Glomerular visceral epithelial cell (primary cell): ENCODE measurements around the gene SYT13.

Experiments
- DNase-seq: peaks from one replicate; pipeline ENCODE4 v3.0.0-alpha.2; 2016; ENCODE audit errors: extremely low spot score

Gene SYT13

DNA sequence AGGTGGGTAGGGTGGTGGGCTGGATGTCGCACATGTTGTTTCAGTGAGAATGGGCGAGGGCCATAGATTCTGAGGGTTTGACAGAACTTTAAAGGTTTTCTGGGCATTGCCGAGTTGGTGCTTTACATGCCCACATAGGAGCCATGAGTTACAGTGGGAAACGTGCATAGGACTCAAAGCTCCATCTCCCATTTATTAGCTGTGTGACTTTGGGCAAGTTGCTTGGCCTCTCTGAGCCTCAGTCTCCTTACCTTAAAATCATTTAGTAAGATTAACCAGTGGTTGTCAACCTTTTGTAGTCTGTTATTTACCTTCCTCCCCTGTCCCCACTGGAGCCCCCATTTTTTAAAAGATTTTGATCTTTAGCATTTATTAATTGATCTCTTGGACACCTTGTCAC is 67.4 kb downstream of the SYT13 start:
- DNase-seq = no peak

DNA sequence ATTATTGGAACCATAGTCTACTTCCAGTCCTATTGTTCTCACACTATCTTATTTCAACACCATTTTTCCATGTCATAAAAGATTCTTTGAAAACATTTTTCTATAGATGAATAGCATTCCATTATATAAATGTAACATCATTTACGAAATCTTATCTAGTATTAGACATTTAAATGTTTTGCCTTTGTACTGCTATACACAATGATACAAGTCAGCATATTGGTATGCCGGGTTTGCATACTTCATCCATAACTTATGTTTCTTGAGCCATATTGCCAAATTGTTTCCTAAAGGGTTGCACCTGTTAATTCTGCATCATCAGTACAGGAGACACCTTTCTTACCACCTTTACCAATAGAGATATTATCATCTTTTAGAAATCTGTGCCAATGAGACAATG is 68.2 kb downstream of the SYT13 start:
- DNase-seq = no peak

DNA sequence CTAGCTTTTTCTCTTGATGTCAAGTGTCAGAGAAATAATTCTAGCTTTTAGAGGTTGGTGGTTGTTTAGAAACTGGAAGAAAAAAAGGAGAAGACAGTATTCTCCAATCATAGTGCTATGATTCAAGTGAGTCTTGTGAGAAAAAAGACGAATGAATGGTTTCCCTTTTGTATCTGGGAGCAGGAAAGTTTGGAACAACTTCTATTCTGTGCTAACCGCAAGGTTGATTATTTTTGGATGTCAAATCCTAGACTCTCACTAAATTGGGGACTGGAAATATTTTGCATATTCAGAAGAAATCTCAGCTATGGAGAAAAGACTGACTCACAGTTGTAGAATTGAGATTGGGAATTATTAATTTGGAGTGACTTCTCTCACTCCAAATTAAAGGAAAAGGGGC is 69.2 kb downstream of the SYT13 start:
- DNase-seq = no peak

DNA sequence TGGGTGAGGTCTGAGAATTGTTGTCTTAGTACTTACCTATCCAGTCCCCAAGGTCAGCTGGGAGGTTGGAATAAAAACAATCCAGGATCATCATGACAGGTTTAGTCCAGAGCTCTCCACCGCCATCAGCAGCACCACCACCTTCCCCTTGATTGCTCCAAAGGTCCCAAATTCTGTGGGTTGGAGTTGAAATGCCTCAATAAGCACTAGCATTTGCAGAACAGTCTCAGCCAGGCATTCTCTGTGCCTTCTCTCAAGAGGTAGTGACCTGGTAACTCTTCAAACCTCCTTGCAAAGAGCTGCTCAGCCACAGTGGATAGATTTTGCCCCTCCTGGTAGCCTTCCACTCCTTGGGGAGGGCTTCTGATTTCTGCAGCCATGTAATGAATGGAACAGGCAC is 70.1 kb downstream of the SYT13 start:
- DNase-seq = no peak

DNA sequence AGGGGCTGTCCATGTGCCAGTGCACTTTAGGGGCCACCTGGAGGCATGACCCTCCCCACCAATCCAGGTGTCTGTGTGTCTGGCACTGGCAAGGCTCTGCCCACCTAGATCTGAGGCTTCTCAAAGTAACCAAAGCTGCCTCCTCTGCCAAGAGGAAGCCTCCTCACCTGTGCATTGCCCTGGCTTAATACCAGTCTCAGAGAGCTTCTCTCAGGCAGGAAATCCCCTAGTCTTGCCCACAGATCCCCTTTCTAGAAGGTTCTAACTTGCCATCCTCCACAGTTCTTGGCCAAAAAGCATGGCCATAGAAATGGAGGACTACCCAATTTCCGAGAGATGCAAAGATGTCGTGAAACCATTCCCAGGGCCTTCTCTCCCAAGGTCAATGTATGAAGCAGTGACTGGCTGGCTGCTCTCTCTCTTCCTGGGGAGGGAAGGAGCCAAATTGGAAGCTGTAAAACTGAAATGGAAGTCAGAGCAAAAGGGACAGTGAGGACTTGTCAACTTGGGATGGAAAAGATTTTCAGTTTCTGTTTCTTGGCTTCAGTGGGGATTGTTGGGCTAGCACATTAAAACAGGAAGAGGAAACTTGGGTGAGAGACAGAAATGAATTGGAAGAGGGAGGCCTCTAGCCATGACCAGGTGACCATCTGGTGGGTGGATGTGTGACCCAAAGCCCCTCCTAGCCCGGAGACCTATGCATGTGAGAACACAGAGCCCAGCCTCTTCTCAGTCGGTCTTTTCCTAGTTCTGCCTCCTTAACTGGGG is 70.9 kb downstream of the SYT13 start:
- DNase-seq = no peak

DNA sequence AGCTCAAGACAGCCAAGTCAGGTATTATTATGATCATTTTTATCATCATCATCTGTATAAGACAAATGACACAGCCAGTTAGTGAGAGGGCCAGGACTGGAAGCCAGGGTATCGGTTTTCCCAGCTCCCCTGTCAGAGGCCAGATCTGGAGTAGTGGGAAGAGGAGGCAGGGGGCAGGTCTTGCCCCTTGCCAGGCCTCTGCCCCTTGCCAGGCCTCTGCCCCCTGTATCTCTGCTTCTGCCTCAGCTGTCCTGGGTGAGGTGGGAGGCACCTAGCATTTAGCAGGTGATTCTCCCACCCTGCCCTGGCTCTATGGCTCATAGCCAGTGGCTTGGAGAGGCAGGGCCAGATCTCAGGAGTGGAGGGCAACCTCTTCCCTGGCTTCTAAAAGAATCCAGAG is 72.4 kb downstream of the SYT13 start:
- DNase-seq = no peak

DNA sequence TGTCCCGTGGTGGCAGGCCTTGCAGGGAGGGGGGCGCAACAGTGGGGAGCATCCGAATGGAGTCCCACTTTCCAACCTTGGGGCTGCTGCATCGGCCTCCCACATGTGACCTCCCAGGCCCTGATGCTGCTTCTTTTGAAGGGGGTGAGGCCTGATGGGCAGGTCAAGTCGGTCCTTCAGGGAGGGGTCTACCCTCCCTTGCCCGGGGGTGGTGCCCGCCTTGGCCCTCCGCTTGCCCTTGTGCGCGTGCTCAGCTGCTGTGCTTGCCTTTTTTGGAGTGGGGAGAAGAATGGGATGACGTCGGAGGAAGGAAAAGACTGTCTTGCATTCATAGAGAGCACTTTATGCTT is 72.8 kb downstream of the SYT13 start:
- DNase-seq = no peak

DNA sequence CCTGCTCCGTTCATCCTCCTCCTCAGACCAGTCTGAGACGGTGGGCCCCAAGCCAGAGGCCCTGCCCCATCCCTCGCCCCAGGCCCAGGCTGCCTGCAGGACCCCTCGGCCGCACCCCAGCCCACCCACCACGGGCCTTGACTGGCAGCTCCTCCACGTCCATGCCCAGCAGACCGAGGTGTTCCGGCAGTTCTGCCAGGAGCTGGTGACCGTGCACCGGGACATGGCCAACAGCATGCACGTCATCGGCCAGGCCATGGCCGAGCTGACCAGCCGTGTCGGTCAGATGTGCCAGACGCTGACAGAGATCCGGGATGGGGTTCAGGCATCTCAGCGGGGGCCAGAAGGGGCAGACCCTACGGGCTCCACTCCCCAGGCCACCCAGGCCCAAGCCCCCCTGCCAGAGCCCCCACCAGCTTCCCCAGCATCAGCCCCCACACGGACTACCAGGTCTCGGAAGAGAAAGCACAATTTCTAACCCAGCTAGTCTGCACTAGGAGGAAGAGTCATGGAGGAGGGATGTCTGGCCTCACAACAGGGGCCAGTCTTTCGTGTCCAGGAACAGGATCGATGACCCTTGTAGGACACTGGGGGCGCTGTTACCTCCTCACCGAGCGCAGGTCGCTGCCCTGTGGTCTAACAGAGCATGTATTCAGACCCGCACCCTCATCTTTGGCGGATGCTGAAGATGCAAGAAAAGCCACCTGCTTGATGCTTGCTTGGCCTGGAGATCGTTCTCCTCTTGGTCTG is 73.4 kb downstream of the SYT13 start:
- DNase-seq = no peak

DNA sequence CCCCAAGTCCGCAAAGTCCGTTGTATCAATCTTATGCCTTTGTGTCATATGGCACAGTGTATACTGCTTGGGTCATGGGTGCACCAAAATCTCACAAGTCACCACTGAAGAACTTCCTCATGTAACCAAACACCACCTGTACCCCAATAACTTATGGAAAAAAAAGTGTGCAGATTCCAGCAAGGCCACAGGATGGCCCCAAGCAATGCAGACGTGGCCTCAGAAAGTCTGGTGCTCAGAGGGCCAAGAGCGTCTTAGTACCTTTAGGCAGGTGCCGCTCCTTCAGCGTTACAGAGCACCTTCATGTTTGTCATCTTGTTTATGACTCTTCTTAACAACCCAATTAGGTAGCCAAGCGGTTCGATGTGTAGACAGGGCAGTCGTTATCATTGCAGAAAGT is 74.4 kb downstream of the SYT13 start:
- DNase-seq = peak; percentile 1

DNA sequence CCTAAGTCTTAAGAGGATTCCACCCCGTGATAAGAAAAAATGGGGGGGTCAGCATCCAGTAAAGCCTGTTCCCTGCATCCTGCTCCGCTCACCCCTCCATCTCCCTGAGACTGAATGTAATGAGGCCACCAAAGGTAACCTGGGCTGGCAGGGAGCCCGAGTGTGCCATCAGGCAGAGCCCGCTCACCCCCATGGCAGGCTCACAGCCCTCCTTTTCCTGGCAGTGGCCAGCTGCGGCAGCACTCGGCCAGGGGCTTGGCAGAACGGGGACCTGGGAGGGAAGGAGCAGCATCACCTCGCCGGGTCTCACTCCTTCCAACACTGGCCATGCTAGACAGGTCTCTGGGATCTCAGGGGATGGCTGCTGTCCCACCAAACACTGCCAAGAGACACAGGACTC is 75.3 kb downstream of the SYT13 start:
- no peak for DNase-seq

DNA sequence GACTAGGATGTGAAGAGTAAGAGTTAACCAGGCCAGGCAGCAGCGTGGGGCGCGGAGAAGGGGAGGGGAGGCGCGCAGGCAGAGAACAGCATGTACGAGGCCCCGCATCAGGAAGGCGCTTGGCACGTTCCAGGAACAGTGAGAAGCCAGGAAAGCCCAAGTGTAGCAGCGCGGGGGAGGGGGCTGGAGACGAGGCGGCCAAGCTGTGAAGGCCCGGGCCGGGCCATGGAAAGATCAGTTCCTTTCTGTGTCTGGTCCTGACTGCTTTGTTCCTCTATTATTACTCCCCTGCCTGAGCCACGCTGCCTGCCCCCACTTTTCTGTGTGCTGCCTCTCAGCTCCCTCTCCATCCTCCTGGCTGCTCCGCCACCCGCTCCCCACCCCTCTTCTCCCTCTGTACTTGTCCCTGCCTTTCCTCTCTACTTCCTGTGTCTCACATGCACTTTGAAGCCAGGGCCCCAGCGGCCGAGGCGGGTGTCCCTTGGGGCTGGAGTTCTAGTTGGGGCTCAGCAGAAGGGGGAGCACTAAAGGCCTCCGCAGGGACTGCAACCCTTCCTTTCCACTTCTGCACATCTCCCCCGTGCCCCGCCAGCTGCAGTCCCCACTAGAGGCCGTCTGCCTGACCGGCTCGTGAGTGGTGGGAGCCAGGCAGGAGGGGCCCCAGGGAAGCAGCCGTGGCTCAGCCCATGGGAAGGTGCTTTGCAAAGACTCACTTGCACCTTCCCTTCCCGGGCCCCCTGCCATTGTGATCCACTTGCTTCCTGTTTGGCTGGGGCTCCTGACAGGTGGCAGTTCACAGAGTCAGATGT is 76.0 kb downstream of the SYT13 start:
- no peak for DNase-seq

DNA sequence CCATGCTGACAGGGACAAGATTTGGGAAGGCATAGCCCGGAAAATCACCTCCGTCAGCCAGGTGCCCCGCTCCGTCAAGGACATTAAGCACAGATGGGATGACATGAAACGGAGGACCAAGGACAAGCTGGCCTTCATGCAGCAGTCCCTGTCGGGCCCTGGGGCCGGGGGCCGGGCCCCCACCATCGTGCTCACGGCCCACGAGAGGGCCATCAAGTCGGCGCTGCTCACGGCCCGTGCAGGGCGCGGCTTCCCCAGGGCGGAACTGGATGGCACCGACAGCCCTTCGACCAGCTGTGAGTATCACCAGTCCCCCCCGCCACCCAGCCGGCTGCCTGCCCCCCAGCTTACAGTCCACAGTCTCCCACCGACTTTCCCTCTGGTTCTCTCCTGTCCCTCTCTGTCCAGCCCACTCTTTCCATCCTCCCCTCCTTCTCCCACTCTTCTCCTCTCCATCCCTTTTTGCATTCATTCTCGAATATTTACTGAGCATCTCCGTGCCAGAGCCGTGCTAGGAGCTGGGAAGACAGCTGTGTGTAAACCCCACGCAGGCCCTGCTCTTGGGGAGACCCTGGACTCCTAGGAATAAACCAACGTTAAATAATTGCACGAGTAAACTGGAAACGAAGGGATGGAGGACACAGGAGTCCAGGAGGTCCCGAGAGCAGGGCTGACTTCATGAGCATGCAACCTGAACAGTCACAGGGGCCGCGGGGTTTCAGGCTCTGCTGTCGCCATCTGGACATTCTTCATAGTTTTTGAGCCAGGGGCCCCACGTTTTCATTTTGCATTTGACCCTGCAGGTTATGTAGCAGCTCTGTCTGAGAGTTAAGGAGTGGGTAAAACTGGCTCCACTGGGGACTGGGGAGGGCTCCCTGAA is 76.9 kb downstream of the SYT13 start:
- DNase-seq = no peak

DNA sequence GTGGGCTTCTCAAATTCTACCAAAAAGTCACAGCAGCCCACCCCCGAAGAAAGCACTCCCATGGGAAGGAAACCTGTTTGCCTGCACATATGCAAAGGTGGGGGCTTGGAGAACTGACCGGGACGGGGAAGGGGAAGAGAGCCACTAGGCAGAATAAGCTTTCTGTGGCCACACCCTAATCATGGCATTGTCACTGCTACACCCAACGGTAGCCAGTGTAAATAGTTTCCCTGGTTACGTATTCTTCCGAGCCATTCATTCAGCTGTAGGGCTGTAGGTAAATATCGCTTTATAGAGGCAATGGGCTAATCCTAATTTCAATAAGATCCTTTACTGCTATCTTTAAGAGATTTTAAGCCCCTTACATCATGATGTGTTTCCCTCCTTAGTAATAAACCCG is 78.0 kb downstream of the SYT13 start:
- no peak for DNase-seq

DNA sequence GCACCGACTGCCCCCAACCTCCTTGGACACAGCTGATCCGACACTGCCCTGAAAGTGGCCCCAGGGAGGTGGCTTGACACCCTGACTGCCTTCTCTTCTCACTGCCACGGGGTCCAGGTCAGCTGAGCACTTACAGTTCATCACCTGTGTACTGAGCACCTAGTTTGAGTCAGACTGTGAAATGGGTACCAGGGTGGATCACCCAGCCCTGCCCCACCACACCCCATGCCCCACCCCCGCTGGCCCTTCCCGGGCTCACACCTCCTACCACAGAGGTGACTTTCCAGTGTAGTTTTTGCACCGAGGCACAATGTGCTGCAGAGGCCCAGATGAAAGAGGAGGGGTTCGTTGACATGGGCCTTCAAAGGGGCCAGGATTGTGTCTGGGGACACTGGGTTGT is 80.2 kb downstream of the SYT13 start:
- DNase-seq = no peak

DNA sequence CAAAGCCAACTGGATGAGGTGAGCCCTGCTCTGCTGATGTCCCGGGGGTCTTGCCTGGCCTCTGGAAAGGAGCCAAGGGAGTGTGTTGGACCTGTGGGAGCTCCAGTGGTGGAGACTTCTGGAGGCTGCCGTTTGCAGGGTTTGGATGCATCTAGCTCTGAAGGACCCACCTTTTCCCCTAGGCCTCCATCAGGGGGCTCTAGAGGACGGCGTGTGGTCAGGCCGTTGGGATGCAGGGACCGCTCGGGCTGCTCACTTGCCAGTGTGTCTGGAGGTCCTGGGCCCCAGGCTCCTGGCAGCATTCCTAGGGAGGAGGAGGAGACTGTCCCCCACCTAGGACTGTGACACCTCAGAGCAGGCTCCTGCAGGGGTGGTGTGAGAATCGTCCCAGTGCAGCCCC is 81.4 kb downstream of the SYT13 start:
- DNase-seq = no peak

DNA sequence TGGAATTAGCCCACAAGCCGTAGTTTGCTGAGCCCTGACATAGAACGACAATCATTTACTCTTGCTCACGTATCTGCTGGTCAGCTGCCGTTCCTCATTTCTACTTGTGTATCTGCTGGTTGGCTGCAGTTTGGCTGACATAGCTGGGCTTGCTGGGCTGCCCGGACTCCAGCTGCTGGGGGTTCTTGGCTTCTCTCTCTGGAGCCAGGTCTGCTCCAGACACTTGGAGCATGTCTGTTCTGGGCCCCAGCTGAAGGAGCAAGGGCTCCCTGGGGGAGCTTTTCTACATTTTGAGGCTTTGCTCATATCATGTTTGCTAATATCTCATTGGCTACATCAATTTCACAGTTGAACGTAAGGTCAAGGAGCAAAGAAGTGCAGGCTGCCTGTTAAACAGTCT is 92.4 kb downstream of the SYT13 start:
- DNase-seq = no peak
